Measurements from ENCODE around the gene MYL7. TPM values are rescaled to one million over a fixed set of nuclear protein-coding genes. Genes with fewer than 3 reads are reported as not detected.
"Not testable (repeated sequence)": the region's sequence is repeated elsewhere in the genome, so short reads cannot be mapped to it uniquely, and the experiment has no call there.

MYL7 gene
- total RNA-seq, 1 donor from 2014 or later = 1.6 TPM

DNA sequence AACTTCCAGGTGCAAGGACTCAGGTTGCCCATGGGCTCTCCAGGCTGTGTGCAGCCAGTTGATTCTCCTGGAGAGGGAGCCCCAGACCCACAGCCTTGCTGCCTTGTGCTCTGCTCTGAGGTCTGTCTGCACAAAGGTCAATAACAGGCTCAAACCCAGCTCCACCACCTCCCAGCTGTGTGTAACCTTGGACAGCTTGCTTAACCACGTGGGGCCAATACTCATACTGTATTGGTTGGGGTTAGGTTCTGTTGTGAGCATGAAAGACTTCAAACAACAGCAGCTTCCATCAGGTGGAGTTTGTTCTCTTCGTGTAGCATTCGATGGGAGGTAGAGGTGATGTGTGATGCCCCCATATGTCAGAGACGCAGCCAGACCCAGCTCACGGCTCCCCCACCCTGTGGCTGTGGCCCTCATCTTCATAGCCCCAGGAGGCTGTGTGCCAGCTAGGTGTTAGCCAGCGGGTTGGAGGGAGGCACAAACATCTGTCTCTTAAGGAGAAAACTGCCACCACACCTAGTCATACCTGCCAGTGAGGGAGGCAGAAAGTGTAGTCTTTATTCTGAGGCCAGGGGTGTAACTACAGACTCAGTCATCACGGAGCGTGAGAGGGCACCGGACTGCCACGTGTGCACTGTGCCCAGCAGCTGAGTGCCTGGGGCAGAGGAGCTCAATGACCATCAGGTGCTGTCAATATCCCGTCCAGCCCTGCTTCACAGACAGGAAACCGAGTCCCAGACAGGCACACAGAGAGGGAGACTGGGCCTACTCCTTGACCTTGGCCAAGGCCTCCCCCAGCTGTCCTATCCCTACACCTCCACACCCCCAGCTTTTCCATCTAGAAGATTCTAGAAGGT lies 9.7 kb downstream of the MYL7 start:
- ATAC-seq (no peak), DNase-seq (no peak)
- Histone ChIP-seq H3K36me3 (no peaks in the 10 kb centered on the region), H3K27ac (no peak overlapping the region), H3K4me3 (no peak overlapping the region), H3K27me3 (ENCODE audit: low read depth) (no peaks in the 10 kb centered on the region), H3K9me3 (no peaks in the 10 kb centered on the region), H3K4me1 (no peaks in the 10 kb centered on the region)
- intact Hi-C loops (cut with DNase I) = no loop called here
- TF ChIP-seq, protein P1, sequence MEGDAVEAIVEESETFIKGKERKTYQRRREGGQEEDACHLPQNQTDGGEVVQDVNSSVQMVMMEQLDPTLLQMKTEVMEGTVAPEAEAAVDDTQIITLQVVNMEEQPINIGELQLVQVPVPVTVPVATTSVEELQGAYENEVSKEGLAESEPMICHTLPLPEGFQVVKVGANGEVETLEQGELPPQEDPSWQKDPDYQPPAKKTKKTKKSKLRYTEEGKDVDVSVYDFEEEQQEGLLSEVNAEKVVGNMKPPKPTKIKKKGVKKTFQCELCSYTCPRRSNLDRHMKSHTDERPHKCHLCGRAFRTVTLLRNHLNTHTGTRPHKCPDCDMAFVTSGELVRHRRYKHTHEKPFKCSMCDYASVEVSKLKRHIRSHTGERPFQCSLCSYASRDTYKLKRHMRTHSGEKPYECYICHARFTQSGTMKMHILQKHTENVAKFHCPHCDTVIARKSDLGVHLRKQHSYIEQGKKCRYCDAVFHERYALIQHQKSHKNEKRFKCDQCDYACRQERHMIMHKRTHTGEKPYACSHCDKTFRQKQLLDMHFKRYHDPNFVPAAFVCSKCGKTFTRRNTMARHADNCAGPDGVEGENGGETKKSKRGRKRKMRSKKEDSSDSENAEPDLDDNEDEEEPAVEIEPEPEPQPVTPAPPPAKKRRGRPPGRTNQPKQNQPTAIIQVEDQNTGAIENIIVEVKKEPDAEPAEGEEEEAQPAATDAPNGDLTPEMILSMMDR (IDR thresholded peaks at IDR 0.05) = no peak

GRCh38 chr7:44128721-44129582 lies 12.2 kb downstream of the MYL7 start:
- no peaks in the 10 kb centered on the region for H3K36me3 ChIP-seq
- H3K9me3 ChIP-seq = no peaks in the 10 kb centered on the region
- TF ChIP-seq, protein P1 (IDR thresholded peaks at IDR 0.05) = no peak
- intact Hi-C loops (cut with DNase I) = no loop called here
- H3K27me3 ChIP-seq (ENCODE audit: low read depth) = no peaks in the 10 kb centered on the region
- no peak overlapping the region for H3K4me3 ChIP-seq
- ATAC-seq = no peak
- no peak overlapping the region for H3K27ac ChIP-seq
- no peak for DNase-seq
- peaks cover 4% of the 10 kb centered on the region for H3K4me1 ChIP-seq

DNA sequence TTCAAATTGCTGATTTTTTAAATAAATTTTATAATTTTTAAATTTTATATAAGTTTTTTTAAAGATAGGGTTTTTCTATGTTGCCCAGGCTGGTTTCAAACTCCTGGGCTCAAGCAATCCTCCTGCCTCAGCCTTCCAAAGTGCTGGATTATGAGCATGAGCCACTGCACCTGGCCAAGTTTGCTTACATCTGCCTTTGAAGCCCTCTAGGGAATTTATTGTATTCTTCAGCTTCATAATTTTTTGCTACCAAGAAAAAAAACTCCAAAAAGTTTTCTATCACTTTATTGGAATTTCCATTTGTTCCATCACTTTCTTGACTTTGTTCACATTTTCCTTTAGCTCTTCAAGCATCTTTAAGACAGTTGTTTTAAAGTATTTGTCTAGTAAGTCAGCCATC lies 14.0 kb downstream of the MYL7 start:
- no peaks in the 10 kb centered on the region for H3K36me3 ChIP-seq
- H3K4me3 ChIP-seq = no peak overlapping the region
- H3K27ac ChIP-seq = no peak overlapping the region
- intact Hi-C loops (cut with DNase I) = no loop called here
- ATAC-seq = no peak
- H3K27me3 ChIP-seq (ENCODE audit: low read depth) = no peaks in the 10 kb centered on the region
- peaks cover 13% of the 10 kb centered on the region for H3K4me1 ChIP-seq
- TF ChIP-seq, protein P1 (IDR thresholded peaks at IDR 0.05) = no peak
- H3K9me3 ChIP-seq = no peaks in the 10 kb centered on the region
- DNase-seq = no peak

GRCh38 chr7:44126574-44126973 lies 14.6 kb downstream of the MYL7 start:
- intact Hi-C loops (cut with DNase I); H3K27ac ChIP-seq; DNase-seq; ATAC-seq; H3K4me3 ChIP-seq; H3K36me3 ChIP-seq; H3K27me3 ChIP-seq (ENCODE audit: low read depth); H3K9me3 ChIP-seq: not testable (repeated sequence)
- H3K4me1 ChIP-seq = peaks cover 17% of the 10 kb centered on the region

DNA sequence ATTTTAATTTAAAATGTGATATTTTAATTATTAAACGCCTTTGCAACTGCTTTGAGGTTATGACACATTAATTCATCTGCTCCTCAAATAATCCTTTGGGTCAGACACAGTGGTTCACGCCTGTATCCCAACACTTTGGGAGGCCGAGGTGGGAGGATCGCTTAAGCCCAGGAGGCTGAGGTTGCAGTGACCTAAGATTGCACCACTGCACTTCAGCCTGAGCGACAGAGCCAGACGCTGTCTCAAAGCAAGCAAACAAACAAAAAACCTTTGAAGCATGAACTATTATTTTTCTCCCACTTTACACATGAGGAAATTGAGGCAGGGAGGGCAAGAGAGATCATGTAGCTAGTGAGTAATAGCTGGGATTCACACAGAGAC lies 16.3 kb downstream of the MYL7 start:
- H3K9me3 ChIP-seq = no peaks in the 10 kb centered on the region
- H3K27ac ChIP-seq = no peak overlapping the region
- TF ChIP-seq, protein P1 (IDR thresholded peaks at IDR 0.05) = no peak
- DNase-seq (no peak), ATAC-seq (no peak)
- H3K4me3 ChIP-seq = no peak overlapping the region
- peaks cover 16% of the 10 kb centered on the region for H3K36me3 ChIP-seq
- H3K4me1 ChIP-seq = peaks cover 17% of the 10 kb centered on the region
- no peaks in the 10 kb centered on the region for H3K27me3 ChIP-seq (ENCODE audit: low read depth)
- intact Hi-C loops (cut with DNase I) = no loop called here
